Measurements from ENCODE around the gene COL25A1.

Gene COL25A1

GRCh38 chr4:108786351-108786750, 516.1 kb downstream of the COL25A1 start:
- no peak overlapping the region for H3K4me3 ChIP-seq (ENCODE audit: low read depth, low read length)

GRCh38 chr4:108783665-108784463, 518.6 kb downstream of the COL25A1 start:
- no peak overlapping the region for H3K4me3 ChIP-seq (ENCODE audit: low read depth, low read length)

GRCh38 chr4:108779958-108780357, 522.5 kb downstream of the COL25A1 start:
- H3K4me3 ChIP-seq (ENCODE audit: low read depth, low read length) = no peak overlapping the region

- H3K4me3 ChIP-seq (ENCODE audit: low read depth, low read length) = no peak overlapping the region
Measured at GRCh38 chr4:108777388-108777787, 525.1 kb downstream of the COL25A1 start.

- no peak overlapping the region for H3K4me3 ChIP-seq (ENCODE audit: low read depth, low read length)
Measured at GRCh38 chr4:108775921-108776320, 526.5 kb downstream of the COL25A1 start.

- no peak overlapping the region for H3K4me3 ChIP-seq (ENCODE audit: low read depth, low read length)
Measured at GRCh38 chr4:108774809-108775530, 527.5 kb downstream of the COL25A1 start.

GRCh38 chr4:108772402-108772801, 530.1 kb downstream of the COL25A1 start:
- H3K4me3 ChIP-seq (ENCODE audit: low read depth, low read length) = no peak overlapping the region

- H3K4me3 ChIP-seq (ENCODE audit: low read depth, low read length) = no peak overlapping the region
Measured at GRCh38 chr4:108766058-108766457, 536.4 kb downstream of the COL25A1 start.

- no peak overlapping the region for H3K4me3 ChIP-seq (ENCODE audit: low read depth, low read length)
Measured at GRCh38 chr4:108763986-108764385, 538.5 kb downstream of the COL25A1 start.

- H3K4me3 ChIP-seq (ENCODE audit: low read depth, low read length) = peak overlapping the region; percentile 78
Measured at GRCh38 chr4:108763226-108763593, 539.2 kb downstream of the COL25A1 start.

GRCh38 chr4:108762559-108763225, 539.8 kb downstream of the COL25A1 start, which contains the start of gene ETNPPL:
TSS of gene ETNPPL (minus strand) at chr4:108763053. CDS start at chr4:108762898, 155 bp downstream.
- peak within 1 kb of the TSS; percentile 78 for H3K4me3 ChIP-seq (ENCODE audit: low read depth, low read length)
